Measurements from ENCODE around the gene GALNT12.

GRCh38 chr9:98829766-98830165 is 22.3 kb downstream of the GALNT12 start:
- TF ChIP-seq POLR2A (IDR thresholded peaks at IDR 0.05; ENCODE audit: low read depth, low read length) (no peak), POLR2AphosphoS5 (IDR thresholded peaks at IDR 0.05; ENCODE audit: low read depth, low read length) (no peak)
